HG03342 (cell line): ENCODE results near the gene HTT.

ENCODE experiments used
- ATAC-seq: cut with Tn5 transposase; IDR thresholded peaks from one replicate; pipeline ENCODE4 v1.9.1; 2021; ENCODE audit warnings: mild to moderate bottlenecking, moderate library complexity; ENCODE audit not compliant: unreplicated experiment

Gene HTT

DNA sequence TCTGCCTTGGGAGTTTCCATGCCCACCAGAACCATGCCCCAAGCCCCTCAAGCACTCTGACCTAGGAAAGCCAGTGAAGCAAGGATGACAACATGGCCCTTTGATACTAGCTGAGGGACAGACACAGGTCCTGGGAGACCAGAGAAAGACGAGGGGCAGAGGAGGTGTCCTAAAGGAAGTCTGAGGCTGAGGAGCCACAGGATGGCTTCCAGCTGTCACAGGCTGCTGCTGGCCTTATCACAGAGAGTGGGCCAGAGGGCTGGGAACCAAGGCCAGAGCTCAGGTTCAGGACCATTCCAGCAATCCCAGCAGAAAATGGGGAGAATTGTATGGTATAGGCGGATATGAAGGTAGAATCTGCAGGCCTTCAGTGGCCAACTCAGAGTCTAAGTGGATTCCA is 142.8 kb downstream of the HTT start:
- no peak for ATAC-seq

DNA sequence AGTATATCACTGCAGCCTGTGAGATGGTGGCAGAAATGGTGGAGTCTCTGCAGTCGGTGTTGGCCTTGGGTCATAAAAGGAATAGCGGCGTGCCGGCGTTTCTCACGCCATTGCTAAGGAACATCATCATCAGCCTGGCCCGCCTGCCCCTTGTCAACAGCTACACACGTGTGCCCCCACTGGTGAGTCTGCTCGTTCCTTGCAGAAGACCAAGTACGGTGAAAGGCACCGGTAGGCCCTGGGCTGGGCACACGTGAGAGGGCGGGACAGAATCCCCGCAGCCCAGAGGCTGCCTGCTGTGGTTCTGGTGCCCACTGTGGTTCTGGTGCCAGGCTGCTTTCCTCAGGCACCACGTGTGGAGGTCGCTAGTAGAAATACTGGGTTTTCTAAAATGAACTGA is 143.3 kb downstream of the HTT start:
- ATAC-seq, result no peak

DNA sequence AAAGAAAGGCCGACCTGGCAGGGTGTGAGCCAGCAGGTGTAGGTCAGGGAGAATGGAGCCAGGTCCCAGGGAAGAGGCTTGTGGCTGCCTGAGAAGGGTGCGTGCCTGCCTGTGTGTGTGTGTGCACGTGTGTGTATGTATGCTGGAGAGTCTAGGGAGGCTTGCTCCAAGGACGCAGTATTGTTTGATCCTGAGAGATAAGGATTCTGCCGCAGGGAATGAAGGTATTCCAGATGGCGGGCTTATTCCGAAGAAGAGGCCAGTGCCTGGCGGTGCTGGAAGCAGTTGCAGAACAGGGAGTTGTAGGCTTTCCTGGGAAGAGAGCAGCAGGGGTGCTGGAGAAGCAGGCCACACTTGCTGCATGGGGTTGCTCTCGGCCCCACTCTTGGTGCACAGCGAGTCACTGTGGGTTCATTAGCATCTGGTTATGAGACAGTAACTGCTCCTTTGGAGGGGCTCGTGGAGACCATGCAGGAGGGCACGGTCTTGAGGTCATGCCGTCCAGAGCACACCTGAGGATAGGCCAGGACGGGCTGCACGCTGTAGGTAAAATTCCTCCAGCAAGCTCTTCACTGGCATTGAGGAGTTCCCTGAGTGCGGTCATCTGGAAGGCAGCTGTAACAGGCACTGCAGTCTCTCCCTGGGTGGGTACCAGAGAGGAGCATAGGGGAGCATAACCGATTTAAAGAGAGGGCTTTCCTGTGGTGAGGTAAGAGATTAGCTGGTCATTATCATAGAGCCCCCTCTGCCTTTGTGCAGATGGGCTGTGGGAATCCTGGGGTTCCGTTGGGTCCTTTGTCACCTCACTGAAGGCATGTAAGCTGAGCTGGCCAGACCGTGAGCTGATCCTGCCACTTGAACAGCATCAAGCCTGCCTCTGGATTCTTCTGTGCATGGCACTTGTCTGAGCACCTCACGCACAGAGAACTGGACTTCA is 144.6 kb downstream of the HTT start:
- no peak for ATAC-seq

DNA sequence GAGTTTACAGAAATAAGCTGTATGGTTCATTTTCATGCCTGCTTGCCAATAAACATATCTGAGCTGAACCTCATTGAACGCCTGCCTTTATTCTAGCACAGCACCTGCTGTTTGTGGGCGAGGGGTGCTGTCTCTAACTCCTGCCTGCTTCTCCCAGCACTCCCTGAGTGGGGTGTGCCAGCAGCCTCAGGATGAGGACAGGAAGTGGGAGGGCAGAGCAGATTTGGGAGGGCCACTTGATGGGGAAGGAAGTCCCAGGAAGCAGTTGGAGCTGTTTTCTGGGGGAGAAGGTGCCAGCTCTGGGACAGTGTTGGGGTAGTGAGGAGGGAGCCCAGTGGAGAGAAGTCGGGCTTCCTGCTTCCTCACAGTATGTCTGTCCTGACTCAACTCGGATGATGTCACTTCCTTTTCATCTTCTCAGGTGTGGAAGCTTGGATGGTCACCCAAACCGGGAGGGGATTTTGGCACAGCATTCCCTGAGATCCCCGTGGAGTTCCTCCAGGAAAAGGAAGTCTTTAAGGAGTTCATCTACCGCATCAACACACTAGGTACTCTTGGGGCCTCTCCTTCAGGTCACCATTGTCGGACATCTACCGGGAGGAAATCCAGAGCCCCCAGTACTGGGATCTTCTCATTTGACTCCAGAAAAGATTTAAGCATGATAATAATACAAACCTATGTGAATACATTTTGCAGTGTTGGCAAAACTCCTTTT is 145.4 kb downstream of the HTT start:
- ATAC-seq, result no peak

DNA sequence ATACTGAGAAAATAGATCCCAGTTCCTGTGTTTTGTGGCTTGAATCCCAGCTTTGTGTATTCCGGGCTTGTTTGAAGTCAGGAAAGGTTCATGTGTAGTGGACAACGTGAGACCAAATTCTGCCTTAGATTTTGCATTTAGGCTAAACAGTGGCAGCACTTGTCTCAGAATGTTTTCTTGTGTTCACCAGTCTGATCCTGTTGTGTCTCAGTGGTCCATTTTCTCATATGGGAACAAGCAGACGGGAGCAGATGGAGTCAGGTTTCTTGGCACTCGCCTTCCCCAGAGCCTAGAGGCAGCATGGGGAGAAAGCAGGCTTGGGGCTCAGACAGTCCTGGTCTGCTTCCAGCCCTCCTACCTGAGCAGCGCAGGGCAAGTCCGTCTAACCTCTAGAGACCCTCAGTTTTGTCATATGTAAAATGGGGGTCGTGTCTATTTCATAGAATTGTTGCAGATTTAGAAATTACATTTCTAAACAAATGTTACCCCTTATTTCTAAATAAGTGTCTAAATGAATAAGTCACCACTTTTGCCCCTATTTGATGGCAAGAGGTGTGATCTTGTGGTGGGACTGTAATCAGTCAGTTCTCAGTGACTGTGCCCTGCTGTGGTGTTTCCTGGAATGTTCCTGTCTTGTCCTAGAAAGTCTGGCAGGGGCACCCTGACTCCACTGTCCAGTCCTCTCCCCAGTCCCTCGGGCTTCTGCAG is 146.1 kb downstream of the HTT start:
- no peak for ATAC-seq

DNA sequence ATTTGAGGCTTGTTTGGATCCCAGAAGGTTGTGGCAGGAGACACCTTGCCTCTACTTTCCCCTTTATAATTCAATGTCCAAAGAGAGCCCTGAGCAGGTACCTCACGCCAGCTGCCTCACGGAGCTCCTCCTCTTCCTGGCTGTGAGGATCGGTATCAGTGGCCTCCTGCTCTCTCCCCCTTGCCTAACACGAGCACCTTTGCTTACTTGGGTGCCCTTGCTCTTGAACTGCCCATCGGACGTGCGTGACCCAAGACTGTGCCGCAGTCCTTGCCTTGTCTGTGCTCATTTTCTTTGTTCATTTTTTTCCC is 146.7 kb downstream of the HTT start:
- no peak for ATAC-seq

DNA sequence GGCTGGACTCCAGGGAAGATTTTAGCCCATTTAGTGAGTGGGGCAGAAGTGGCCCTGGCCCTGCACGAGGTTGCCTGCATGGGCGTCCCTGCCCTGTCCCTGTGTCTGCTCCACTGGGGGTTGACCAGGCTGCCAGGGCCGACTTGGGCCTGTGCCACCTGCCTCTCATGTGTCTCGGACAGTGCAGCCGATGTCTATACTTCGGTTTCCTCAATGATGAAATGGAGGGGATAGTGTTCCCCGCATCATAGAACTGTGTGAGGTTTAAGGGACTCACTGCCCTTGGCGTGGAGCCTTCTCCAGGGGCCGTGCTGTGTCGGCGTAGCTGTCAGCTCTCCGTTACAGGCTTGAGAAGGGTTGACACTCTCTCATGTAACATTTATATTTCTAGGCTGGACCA is 147.5 kb downstream of the HTT start:
- ATAC-seq, result no peak

DNA sequence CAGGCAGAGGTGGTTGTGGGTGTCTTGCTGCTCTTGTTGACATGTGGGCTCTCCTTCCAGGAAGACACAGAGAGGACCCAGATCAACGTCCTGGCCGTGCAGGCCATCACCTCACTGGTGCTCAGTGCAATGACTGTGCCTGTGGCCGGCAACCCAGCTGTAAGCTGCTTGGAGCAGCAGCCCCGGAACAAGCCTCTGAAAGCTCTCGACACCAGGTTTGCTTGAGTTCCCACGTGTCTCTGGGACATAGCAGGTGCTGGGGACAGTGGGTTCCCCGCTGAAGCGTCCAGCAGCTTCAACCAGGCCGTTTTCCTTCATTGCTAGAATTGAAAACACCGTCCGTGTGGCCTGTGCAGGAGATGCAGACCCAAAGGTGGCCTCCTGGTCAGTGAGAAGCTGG is 148.9 kb downstream of the HTT start:
- no peak for ATAC-seq

DNA sequence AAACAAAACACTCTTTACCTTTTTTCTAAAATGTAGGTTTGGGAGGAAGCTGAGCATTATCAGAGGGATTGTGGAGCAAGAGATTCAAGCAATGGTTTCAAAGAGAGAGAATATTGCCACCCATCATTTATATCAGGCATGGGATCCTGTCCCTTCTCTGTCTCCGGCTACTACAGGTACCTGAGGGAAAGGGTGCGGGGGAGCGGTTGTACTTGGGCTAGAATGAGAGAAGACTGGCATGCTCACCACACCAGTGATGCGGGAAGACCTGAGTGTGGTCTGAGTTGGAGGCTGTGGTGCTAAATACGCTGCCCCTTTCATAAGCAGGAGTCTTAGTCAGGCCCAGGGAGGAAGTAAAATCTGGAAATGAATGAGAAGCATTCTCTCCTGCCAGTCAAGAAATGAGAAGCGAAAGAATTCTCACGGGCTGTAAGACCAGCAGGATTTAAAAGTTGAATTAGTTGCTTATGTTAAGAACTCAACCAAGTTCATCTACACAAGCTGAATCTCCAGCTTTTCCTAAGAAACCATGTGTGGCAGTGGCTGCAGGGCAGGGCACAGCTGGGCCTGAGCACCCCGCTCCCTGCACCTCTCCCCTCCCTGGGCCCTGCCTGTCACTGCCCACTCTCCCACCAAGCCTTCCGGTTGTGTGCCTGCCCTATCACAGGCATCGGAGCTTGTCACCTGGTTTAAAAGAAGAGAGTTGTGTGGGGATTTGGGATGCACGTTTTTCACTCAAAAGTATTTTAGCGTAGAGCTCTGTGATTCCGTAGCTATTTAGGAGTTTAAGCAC is 149.7 kb downstream of the HTT start:
- ATAC-seq, result no peak

DNA sequence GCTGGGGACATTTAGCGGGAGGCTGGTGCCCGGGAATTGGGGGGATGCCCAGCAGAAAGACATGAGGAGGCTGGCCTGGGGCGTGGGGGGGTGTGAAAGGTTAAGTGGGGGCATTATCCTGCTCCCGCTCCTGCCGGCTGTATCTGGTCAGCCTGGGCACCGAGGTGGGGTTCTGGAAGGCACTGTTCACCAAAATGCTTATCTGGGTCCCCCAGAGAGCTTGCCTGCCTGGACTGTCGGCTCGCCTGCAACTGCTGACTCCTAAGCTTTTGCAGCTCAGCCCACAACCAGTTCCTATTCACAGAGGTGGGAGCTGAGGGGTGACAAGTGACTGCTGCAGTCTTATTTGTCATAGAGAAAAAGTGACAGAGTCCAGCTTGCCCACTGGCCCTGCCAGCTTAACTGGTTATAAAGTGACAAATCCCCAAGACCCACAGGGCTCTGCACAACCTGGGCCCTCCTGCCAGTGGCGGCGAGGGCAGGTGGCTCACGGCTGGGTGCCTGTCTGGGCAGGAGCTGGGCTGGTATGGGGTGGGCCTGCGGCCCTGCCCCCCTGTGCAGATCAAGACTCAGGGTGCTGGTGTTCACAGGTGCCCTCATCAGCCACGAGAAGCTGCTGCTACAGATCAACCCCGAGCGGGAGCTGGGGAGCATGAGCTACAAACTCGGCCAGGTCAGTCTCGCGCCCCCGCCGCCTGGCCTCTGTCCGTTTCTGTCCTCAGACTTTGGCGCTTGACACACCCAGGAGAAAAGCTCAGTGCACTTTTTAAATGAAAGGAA is 150.8 kb downstream of the HTT start:
- ATAC-seq, result no peak

DNA sequence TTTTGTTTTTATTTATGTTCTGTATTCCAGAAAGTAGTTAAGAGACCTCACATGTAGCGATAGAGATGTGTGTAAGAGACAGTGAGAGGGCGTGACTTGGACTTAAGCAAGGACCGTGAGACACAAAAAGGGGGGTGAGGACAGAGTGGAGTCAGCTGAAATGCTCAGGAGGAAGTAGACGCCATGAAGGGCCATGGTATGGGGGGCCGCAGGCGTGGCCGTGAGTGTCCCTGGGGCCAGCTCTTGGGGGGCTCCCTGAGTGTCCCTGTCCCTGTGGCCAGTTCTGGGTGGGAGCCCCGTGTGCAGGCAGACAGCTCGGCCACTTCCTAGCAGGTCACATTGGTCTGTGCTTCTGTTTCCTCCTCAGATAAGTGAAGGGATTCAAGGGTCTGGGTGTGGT is 151.5 kb downstream of the HTT start:
- no peak for ATAC-seq

DNA sequence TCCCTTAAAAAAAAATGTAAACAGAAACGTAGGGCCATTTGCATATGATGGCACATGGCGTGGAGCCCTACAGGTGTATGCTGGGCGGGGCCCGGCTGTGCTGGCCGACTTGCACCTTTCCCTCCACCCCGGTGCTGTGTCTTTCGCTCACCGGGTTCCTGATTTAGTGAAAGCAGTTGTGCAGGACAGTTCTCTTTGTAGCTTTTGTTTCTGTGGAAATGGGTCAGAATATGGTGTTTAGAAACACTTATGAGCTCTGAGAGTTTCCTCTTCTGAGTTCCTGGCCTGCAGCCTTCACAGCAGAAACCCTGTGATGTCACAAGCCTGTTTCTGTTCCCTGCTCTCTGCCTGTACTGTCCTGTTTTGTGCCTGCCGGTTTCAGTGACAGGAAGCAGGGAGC is 152.0 kb downstream of the HTT start:
- ATAC-seq, result no peak

DNA sequence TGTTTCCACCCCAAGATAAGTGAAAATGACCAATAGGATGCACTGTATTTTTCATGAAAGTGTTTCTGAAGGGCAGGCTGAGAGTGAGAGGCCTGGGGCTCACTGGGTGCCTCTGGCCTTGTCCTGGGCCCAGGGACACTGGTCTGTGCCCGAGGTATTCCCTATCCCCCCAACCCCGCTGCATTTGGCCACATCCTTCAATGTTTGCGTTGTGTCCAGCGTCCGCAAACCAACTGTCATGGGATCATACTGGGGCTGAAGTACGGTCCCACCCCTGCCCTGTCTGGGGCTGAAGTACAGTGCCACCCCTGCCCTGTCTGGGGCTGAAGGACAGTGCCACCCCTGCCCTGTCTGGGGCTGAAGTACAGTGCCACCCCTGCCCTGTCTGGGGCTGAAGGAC is 152.5 kb downstream of the HTT start:
- no peak for ATAC-seq

DNA sequence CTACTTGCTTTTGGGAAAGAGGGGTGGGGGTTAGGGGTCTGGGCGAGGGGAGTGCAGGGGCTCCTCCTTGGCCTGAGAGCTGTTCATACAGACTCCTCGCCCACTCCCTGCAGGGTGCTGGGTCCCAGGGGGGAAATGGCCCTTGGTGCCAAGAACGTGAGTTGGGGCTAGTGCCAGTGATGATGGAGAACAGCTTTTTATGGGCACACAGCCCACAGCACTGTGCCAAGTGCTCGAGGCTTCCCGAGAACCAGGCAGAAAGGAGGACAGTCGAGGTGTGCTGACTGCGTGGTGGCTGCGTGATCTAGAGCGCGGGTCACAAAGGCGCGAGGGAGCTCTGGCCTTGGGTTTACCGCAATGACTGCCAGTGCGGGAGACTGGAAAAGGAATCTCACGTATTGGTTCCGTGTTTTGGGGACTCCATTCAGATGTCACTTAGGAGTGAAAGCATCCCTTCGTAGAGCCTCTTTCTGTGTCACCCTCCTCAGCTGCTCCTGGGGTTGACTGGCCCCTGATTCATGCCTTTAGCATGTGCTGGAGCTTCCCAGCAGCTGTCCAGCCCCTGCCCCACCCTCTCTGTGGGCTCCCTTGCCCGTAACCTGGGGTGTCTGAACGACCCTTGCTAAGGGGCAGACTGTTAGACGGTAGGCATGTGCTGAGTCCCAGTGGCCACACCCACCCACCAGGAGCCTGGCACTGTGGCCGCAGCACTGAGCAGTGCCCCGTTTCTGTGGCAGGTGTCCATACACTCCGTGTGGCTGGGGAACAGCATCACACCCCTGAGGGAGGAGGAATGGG is 153.6 kb downstream of the HTT start:
- no peak for ATAC-seq

DNA sequence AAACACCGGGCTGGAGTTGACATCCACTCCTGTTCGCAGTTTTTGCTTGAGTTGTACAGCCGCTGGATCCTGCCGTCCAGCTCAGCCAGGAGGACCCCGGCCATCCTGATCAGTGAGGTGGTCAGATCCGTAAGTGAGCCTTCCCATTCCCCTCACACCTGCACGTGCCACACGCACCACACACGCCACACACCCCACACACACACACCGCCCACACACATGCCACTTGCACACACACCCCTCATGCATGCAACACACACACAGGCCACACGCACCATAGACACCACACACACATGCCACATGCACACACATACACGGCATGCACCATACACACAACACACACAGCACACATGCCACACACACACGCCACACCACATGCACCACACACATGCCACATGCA is 154.4 kb downstream of the HTT start:
- ATAC-seq, result no peak

DNA sequence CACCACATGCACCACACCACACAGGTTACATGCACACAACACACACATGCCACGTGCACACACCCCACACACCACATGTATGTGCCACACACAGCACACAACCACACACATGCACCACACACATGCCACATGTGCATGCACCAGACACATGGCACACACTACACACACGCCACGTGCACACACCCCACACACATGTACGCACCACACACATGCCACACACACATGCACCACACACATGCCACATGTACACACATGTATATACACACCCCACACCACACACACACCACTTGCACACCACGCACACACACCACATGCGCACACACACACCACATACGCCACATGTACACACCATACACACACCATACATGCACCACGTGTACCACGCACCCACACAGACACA is 154.8 kb downstream of the HTT start:
- ATAC-seq, result no peak

DNA sequence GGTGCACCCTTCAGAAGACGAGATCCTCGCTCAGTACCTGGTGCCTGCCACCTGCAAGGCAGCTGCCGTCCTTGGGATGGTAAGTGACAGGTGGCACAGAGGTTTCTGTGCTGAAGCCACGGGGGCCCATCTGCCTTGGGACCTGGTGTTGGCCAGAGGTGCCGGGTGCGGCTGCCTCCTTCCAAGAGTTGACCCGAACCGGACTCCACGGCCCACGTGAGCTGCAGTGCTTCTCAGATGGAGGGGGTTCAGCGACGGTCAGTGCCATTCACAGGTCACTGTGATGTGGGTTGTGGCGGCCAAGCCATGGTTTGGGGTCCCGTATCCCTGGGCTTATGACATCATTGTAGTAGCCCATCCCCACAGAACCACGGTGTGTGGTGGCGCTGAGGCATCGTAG is 155.5 kb downstream of the HTT start:
- ATAC-seq, result no peak

DNA sequence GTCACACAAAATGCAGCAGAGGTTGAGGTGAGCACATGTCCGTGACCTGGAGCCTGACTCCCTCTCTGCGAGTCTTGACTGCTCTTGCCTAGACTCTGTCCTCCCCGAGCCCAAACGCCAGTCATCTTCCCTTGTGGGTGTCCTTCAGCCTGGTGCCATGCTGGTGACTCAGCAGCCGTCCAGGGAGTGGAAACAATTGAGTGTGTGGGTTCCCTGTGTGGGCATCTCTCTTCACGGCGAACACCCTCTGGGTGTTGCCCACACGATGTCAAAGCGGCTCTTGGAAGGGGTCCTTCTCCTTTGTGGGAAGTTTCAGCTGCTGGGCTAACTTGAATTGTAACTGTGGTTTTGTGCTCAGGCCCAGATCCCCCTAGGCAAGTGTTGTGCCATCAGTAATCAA is 157.0 kb downstream of the HTT start:
- ATAC-seq, result no peak

DNA sequence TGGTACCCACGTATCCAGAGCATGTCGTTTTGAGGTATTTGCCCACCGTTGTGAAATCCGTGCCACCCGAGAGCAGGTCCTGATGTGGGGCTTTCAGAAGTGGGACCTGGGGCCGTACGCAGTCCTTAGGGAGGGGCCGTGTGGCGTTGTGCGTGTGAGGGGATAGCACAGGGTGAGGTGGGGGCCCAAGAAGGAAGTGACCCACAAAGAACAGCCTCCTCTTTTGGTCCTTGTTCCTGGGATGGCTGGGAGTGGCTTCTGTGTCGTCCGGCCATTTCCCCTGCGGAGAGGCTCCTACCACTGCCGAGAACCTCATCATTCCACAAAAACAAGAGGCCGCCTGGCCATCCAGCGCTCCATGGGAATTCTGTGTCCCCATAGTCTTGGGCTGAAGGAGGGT is 157.5 kb downstream of the HTT start:
- no peak for ATAC-seq

DNA sequence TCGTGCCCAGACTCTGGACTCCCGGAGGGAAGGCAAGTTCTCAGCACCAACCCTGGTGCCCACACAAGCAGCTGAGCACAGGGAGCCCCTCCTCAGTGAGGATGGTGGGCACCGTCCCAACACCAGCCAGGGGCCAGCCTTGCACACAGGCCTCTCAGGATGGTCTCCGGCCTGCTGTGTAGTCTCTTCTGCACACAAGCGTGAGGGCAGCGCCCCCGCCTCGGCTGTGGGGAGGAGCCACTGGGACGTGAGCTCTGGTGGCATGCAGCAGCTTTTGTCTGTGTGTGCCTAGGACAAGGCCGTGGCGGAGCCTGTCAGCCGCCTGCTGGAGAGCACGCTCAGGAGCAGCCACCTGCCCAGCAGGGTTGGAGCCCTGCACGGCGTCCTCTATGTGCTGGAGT is 158.4 kb downstream of the HTT start:
- ATAC-seq, result no peak
